ENCODE data around the gene RBFOX2. TPM values are rescaled to one million over a fixed set of nuclear protein-coding genes. Genes with fewer than 3 reads are reported as not detected.
"Not testable (repeated sequence)": the region's sequence is repeated elsewhere in the genome, so short reads cannot be mapped to it uniquely, and the experiment has no call there.

Gene RBFOX2
- total RNA-seq, 1 experiment from 2014 or later: 144 TPM

DNA sequence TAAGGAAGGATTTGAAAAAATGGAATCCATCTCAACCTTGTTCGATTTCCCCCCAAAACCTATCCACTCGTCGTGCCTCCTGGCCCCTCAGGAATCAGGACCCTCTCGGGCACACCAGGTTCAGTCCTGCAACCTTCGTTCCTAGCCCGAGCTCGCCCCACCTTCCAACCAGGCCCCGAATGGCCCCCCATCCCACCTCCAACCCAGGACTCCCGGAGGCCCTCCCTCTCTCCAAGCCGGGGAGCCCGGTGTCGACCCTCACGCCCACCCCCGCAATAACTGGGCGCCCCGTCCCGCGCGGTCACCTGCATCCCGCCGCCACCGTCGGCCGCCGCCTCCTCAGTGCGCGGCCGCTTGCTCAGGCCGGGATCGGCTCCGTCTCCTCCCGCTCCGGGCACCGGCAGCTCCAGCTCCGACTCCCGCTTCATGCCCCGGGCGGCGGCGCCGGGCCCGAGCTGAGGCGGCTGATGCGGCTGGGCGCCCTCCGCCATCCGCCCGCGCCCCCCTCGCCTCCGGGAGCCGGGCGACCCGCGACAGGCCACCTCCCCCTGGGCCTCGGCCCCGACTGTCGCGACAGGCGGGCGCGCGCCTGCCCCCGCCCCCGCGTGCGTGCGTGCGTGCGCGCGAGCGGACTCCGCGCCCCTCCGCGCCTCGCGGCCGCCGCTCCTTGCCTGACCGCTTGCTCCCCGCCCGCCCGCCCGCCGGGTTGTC is 534 bp downstream of the RBFOX2 start:
- H3K27me3 ChIP-seq (replicated peaks): no peaks in the 10 kb centered on the region
- H3K9me3 ChIP-seq (replicated peaks): no peaks in the 10 kb centered on the region
- peak overlapping the region; percentile 97 for H3K4me3 ChIP-seq
- DNase-seq (ENCODE audit: low read depth in 1 of 2, low spot score in 2 of 2): no peak
- peaks cover 20% of the 10 kb centered on the region for H3K36me3 ChIP-seq
- H3K27ac ChIP-seq: peak overlapping the region; percentile 71
- peaks cover 20% of the 10 kb centered on the region for H3K4me1 ChIP-seq (replicated peaks)

DNA sequence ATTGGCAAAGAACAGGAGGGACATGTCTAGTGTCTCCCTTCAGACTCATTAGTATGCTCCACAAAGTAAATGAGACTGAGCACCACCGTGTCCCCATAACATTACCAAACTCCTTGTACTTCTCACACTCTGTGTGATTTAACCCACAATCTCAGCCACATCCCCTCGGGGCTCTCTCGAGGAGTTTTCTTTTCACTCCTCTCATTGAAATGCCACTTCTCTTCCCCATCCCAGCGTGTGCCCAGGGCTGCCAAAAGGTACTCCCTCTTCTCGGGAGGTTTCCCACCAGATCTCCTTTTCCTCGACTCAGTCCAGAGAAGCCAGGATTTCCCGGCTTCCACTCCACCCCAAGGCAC is 1.1 kb downstream of the RBFOX2 start:
- DNase-seq (ENCODE audit: low read depth in 1 of 2, low spot score in 2 of 2): peak in 1 of 2 experiments; percentile 44
- peak overlapping the region; percentile 55 for H3K27ac ChIP-seq
- H3K27me3 ChIP-seq (replicated peaks): no peaks in the 10 kb centered on the region
- peak overlapping the region; percentile 97 for H3K4me3 ChIP-seq
- H3K4me1 ChIP-seq (replicated peaks): peaks cover 25% of the 10 kb centered on the region
- H3K36me3 ChIP-seq: peaks cover 20% of the 10 kb centered on the region
- no peaks in the 10 kb centered on the region for H3K9me3 ChIP-seq (replicated peaks)

DNA sequence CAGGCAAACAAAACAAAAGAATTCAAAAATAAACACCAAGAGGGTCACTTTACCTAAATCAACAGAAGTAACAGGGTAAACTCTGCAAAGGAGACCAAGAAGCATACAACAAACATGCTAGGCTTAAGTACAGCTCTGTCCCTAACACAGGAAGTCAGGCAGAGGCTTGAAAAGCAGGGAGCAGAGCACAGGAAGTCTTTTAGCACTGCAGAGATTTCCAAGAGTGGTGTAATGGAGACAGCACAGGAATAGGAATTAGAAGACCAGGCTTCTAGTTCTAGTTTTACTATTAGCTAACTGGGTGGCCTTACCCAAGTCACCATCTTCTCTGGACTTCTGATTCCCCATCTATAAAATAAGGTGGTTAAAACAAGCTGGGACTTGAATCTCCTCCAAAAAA is 1.9 kb downstream of the RBFOX2 start:
- Histone ChIP-seq H3K4me3 (peak overlapping the region; percentile 97), H3K9me3 (replicated peaks) (no peaks in the 10 kb centered on the region), H3K4me1 (replicated peaks) (peaks cover 33% of the 10 kb centered on the region), H3K27ac (peak overlapping the region; percentile 40), H3K36me3 (peaks cover 27% of the 10 kb centered on the region), H3K27me3 (replicated peaks) (no peaks in the 10 kb centered on the region)
- DNase-seq (ENCODE audit: low read depth in 1 of 2, low spot score in 2 of 2): peak in 1 of 2 experiments; percentile 54

DNA sequence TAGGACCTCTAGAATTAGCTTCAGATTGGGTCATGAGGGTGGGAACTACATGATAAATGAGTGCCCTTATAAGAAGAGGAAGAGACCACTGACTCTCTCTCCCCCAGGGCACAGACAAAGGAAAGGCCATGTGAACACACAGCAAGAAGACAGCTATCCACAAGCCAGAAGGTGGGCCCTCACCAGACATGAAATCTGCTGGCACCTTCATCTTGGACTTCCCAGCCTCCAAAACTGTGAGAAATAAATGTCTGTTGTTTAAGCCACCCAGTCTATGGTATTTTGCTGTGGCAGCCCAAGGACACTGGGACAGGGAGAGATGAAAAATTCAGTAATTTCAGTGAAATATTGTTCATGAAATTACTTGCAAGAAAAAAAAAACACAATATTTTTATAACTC is 5.9 kb downstream of the RBFOX2 start:
- peaks cover 33% of the 10 kb centered on the region for H3K36me3 ChIP-seq
- no peaks in the 10 kb centered on the region for H3K9me3 ChIP-seq (replicated peaks)
- no peaks in the 10 kb centered on the region for H3K27me3 ChIP-seq (replicated peaks)
- H3K4me1 ChIP-seq (replicated peaks): peaks cover 33% of the 10 kb centered on the region
- H3K27ac ChIP-seq: peak overlapping the region; percentile 26
- H3K4me3 ChIP-seq: no peak overlapping the region
- no peak for DNase-seq (ENCODE audit: low read depth in 1 of 2, low spot score in 2 of 2)

DNA sequence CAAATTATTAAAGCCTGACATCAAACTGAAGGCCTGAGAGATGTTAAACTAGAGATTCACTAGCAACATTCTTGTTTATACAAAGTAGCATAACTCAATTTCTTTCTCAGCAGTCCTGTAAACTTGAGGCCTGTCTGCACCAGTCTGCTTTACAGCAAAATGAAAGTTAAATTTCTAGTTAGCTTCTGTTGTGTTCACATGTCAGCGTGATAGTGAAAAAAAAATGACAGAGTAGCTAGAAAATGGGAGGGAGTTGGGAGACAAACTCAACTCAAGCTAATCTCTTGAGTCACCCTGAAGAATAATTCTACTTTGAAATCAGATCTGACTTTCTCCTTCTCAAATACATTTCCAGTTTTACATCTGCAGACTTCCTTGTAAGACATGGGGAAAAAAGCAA is 6.5 kb downstream of the RBFOX2 start:
- no peaks in the 10 kb centered on the region for H3K27me3 ChIP-seq (replicated peaks)
- H3K4me3 ChIP-seq: no peak overlapping the region
- peak in 1 of 2 experiments; percentile 18 for DNase-seq (ENCODE audit: low read depth in 1 of 2, low spot score in 2 of 2)
- peak overlapping the region; percentile 26 for H3K27ac ChIP-seq
- peaks cover 32% of the 10 kb centered on the region for H3K4me1 ChIP-seq (replicated peaks)
- peaks cover 33% of the 10 kb centered on the region for H3K36me3 ChIP-seq
- no peaks in the 10 kb centered on the region for H3K9me3 ChIP-seq (replicated peaks)

DNA sequence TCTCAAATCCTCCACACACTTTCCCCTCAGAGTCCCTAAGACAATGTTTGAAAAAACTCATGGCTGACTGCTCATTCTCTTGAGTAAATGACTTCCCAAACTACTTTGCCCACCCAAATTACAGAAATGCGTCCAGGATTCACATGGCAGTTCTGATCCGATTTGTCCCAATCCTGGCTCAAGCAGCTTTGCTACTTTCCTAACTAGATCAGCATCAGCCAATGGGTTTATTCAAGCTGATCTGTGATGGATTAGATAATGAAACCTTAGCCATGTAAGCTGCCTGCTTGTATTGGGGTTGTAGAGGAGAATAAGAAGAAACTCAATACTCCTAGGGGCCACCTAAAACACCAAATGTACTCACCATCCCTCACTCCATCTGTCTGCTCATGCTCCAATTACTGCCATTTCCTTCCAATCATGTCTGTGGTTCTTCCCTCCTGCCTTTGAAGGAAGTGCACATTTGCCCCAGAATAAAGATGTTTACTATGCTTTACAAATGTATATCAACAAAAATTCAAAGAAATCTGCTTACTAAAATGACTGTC is 6.9 kb downstream of the RBFOX2 start:
- no peak overlapping the region for H3K4me3 ChIP-seq
- H3K4me1 ChIP-seq (replicated peaks): peaks cover 27% of the 10 kb centered on the region
- H3K36me3 ChIP-seq: peaks cover 33% of the 10 kb centered on the region
- H3K9me3 ChIP-seq (replicated peaks): no peaks in the 10 kb centered on the region
- no peaks in the 10 kb centered on the region for H3K27me3 ChIP-seq (replicated peaks)
- peak overlapping the region; percentile 26 for H3K27ac ChIP-seq
- no peak for DNase-seq (ENCODE audit: low read depth in 1 of 2, low spot score in 2 of 2)

DNA sequence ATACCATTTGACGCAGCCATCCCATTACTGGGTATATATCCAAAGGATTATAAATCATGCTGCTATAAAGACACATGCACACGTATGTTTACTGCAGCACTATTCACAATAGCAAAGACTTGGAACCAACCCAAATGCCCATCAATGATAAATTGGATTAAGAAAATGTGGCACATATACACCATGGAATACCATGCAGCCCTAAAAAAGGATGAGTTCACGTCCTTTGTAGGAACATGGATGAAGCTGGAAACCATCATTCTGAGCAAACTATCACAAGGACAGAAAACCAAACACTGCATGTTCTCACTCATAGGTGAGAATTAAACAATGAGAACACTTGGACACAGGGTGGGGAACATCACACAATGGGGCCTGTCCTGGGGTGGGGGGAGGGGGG is 7.8 kb downstream of the RBFOX2 start:
- H3K4me1 ChIP-seq (replicated peaks): peaks cover 22% of the 10 kb centered on the region
- H3K27ac ChIP-seq; H3K4me3 ChIP-seq; H3K27me3 ChIP-seq (replicated peaks); DNase-seq (ENCODE audit: low read depth in 1 of 2, low spot score in 2 of 2); H3K9me3 ChIP-seq (replicated peaks): not testable (repeated sequence)
- H3K36me3 ChIP-seq: peaks cover 30% of the 10 kb centered on the region

DNA sequence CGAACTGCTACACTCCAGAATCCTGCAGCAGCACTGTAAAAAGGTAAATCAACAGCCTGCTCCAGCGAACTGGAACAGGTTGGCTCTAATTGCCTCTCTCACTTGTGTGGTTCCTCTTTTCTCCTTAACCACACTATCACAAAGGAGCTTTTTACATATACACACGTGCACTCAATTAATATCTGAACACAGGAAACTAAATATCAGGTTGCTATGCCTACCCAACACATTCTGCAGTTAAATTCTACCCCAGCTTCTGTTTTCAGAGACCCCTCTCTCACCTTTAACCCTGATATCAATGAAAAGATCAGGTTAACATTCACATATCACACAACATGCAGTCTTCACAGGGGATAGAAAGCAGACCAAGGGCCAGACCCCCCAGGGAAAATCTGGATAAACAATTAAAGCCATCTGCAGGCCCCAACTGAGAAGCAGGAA is 11.0 kb downstream of the RBFOX2 start:
- DNase-seq (ENCODE audit: low read depth in 1 of 2, low spot score in 2 of 2): no peak
- Histone ChIP-seq H3K27ac (no peak overlapping the region), H3K27me3 (replicated peaks) (no peaks in the 10 kb centered on the region), H3K9me3 (replicated peaks) (no peaks in the 10 kb centered on the region), H3K4me1 (replicated peaks) (peaks cover 14% of the 10 kb centered on the region), H3K36me3 (peaks cover 17% of the 10 kb centered on the region), H3K4me3 (no peak overlapping the region)

DNA sequence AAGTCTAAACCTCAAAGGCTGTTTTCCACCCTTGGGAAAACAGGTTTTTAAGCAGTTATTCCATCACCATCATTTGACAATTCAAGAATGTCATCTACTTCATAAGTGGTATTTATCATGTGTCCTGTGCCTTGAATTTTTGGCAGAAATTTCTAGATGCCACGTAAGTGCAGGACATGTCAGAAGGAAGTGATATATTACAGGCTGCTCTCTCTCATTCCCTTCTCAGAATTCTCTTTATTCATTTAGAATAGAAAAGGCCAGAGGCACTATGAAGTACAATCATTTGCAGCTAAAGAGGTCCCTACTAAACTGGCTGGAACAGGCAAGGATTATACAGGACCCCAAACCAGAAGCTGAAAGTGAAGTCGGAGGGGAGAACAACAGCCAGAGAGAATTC is 11.9 kb downstream of the RBFOX2 start:
- DNase-seq (ENCODE audit: low read depth in 1 of 2, low spot score in 2 of 2): no peak
- Histone ChIP-seq H3K4me1 (replicated peaks) (peaks cover 4% of the 10 kb centered on the region), H3K27me3 (replicated peaks) (no peaks in the 10 kb centered on the region), H3K27ac (no peak overlapping the region), H3K4me3 (no peak overlapping the region), H3K9me3 (replicated peaks) (no peaks in the 10 kb centered on the region), H3K36me3 (peaks cover 9% of the 10 kb centered on the region)

DNA sequence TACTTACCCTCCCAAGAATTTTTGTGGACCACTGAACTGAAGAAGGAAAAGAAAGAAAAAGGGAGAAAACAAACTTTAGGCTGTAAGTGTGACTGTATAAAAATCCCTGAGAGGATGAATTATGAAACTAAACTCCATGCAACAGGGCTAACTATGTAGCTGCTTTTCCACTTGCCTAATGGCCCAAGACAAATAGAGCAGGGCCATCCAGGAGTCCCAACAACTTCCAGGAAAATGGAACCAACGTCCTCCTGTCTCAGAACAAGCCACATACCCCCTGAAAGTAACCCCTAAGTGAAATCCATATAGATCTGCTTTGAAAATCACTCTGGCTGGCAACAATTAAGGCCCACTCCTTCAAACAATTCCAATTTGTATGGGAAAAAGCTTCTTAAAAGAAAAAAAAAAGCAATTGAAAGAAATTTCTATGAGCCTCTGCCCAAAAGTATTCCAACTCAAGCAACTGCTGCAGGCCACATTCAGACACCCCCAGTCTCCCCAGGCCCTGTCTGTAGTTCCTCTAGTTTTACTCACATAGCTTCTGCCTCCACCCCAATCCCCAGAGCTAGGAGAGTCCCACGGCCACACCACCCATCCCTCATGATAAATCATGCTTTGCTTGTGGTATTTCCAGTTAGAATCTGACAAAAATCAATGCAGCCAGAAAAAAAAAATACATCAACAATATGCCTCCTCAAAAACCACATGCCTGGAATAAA is 12.7 kb downstream of the RBFOX2 start:
- peaks cover 2% of the 10 kb centered on the region for H3K4me1 ChIP-seq (replicated peaks)
- peaks cover 5% of the 10 kb centered on the region for H3K36me3 ChIP-seq
- no peaks in the 10 kb centered on the region for H3K27me3 ChIP-seq (replicated peaks)
- no peak for DNase-seq (ENCODE audit: low read depth in 1 of 2, low spot score in 2 of 2)
- H3K27ac ChIP-seq: no peak overlapping the region
- no peaks in the 10 kb centered on the region for H3K9me3 ChIP-seq (replicated peaks)
- no peak overlapping the region for H3K4me3 ChIP-seq

DNA sequence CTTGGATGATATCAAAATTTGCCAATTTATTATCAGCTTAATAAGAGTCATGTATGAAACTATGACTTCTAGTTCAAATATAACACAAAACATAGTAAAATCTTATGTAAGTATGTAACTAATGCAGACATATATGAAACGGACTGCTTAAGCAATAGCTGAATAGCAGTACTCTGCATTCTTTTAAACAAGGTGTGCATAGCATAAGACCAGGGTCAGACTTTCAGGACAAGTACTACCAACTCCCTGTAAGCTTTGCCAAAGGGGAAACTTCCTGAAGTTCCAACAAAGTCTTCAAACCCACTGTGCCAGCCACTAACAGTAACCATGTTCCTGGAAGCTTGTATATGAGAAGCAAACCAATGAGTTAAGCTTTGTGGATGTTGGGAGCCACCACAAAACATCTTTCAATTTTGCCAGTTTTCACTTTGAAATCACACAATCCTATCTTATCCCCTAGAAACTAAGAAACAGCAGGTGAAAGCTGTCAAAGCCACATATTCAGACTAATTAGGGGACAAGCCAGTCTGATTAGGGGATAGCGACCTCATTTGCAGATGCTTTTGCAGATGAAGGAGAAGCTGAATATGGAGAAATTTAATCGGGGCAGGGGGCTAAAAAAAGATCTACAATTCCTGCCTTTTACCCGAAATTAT is 13.3 kb downstream of the RBFOX2 start:
- H3K4me1 ChIP-seq (replicated peaks): peaks cover 9% of the 10 kb centered on the region
- no peak overlapping the region for H3K4me3 ChIP-seq
- DNase-seq (ENCODE audit: low read depth in 1 of 2, low spot score in 2 of 2): no peak
- no peaks in the 10 kb centered on the region for H3K27me3 ChIP-seq (replicated peaks)
- H3K36me3 ChIP-seq: peaks cover 5% of the 10 kb centered on the region
- H3K27ac ChIP-seq: no peak overlapping the region
- H3K9me3 ChIP-seq (replicated peaks): no peaks in the 10 kb centered on the region

DNA sequence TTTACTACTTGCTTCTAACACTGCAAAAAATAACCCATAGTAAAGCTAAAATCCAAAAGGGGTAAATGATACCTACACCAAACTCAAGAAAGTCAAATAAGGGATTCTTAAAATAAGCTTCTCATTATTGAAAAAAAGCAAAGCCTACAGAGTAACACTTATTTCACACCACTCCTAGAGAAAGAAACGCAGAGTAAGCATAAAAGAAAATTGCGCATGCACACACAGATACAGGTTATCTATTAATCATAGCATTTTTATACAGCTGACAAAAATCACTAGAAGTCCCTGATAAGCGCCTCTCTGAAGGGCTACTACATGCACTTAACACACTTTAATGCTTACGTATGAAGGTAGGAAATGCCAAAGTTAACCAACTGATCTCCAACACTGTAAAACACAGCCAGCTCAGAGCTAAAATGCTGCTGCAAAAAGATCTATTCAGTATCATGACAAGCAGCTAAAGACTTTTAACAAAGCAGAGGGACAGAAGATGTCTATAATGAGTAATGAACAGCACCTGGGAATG is 14.0 kb downstream of the RBFOX2 start:
- Histone ChIP-seq H3K27ac (no peak overlapping the region), H3K9me3 (replicated peaks) (no peaks in the 10 kb centered on the region), H3K4me1 (replicated peaks) (peaks cover 10% of the 10 kb centered on the region), H3K36me3 (peaks cover 5% of the 10 kb centered on the region), H3K4me3 (no peak overlapping the region), H3K27me3 (replicated peaks) (no peaks in the 10 kb centered on the region)
- no peak for DNase-seq (ENCODE audit: low read depth in 1 of 2, low spot score in 2 of 2)

DNA sequence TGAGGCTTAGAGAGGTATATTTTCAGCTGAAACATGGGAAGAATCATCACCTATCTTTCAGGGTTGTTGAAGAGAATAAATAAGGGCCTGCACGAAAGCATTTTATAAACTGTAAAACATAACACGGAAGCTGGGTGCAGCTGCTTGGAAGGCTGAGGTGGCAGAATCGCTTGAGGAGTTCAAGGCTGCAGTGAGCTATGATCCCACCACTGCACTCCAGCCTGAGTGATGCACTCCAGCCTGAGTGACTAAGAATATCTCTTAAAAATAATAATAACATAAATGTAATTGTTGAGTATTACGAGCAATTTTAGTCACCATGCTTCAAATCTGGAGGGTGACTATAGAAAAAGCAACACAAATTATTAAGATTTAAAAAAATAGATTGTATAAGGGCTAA is 16.3 kb downstream of the RBFOX2 start:
- Histone ChIP-seq H3K9me3 (replicated peaks) (no peaks in the 10 kb centered on the region), H3K27ac (no peak overlapping the region), H3K4me3 (no peak overlapping the region), H3K36me3 (no peaks in the 10 kb centered on the region; the same call in 1 of the 2 replicates), H3K4me1 (replicated peaks) (peaks cover 24% of the 10 kb centered on the region), H3K27me3 (replicated peaks) (no peaks in the 10 kb centered on the region)
- DNase-seq (ENCODE audit: low read depth in 1 of 2, low spot score in 2 of 2): no peak
